Stimulated activated CD8-positive, alpha-beta memory T cell treated with anti-CD3 and anti-CD28 coated beads, Interleukin-12 subunit alpha, Interleukin-12 subunit beta, amount 100 ng/mL, for 4 hours (primary cell): ENCODE data around the gene NBPF9.
"Not testable (repeated sequence)": the region's sequence is repeated elsewhere in the genome, so short reads cannot be mapped to it uniquely, and the experiment has no call there.

Experiments
- DNase-seq: peaks from one replicate; pipeline ENCODE4 v3.0.0-alpha.2; 2020; ENCODE audit warnings: low read depth

NBPF9 gene

GRCh38 chr1:149012599-149012998, 90.8 kb downstream of the NBPF9 start:
- not testable (repeated sequence) for DNase-seq

- DNase-seq = not testable (repeated sequence)
Measured at GRCh38 chr1:149009761-149010160, 93.6 kb downstream of the NBPF9 start.

GRCh38 chr1:149008769-149009168, 94.6 kb downstream of the NBPF9 start:
- DNase-seq = not testable (repeated sequence)

- not testable (repeated sequence) for DNase-seq
Measured at GRCh38 chr1:149008326-149008725, 95.0 kb downstream of the NBPF9 start.
